Hindlimb muscle (tissue), 1 donor: ENCODE results near the gene PDC. TPM values are rescaled to one million over a fixed set of nuclear protein-coding genes. Genes with fewer than 3 reads are reported as not detected.

Experiments used
- DNase-seq: peaks from one replicate; pipeline ENCODE4 v3.0.0-alpha.2; 2013
- polyA plus RNA-seq: library from polyadenylated mRNA; unstranded; fragments of 120-200 nt; gene quantifications from one replicate; pipeline ENCODE4 v1.2.1, GENCODE V29; 2013; ENCODE audit not compliant: insufficient read length

PDC gene
- polyA plus RNA-seq, result 0.27 TPM

GRCh38 chr1:186461014-186461413, at the start of gene PDC:
TSS of gene PDC (minus strand) at chr1:186461114. CDS start at chr1:186449459, 11,655 bp downstream.
- DNase-seq, result no peak

- no peak for DNase-seq
These were observed 42.3 kb upstream of the PDC start for GRCh38 chr1:186503190-186503589.

GRCh38 chr1:186502087-186502486, 41.2 kb upstream of the PDC start:
- no peak for DNase-seq

- DNase-seq, result no peak
These were observed 39.9 kb upstream of the PDC start for GRCh38 chr1:186500804-186501203.

- DNase-seq, result no peak
These were observed 38.7 kb upstream of the PDC start for GRCh38 chr1:186499571-186499970.

GRCh38 chr1:186498695-186499389, 37.9 kb upstream of the PDC start:
- no peak for DNase-seq

- no peak for DNase-seq
These were observed 37.2 kb upstream of the PDC start for GRCh38 chr1:186498071-186498470.

GRCh38 chr1:186497651-186498050, 36.7 kb upstream of the PDC start:
- DNase-seq, result no peak

GRCh38 chr1:186496171-186496851, 35.4 kb upstream of the PDC start:
- no peak for DNase-seq

GRCh38 chr1:186494832-186495271, 33.9 kb upstream of the PDC start:
- DNase-seq, result no peak

- DNase-seq, result no peak
These were observed 31.8 kb upstream of the PDC start for GRCh38 chr1:186492531-186493291.

- no peak for DNase-seq
These were observed 30.4 kb upstream of the PDC start for GRCh38 chr1:186491336-186491735.

GRCh38 chr1:186487163-186487562, 26.2 kb upstream of the PDC start:
- DNase-seq, result no peak

GRCh38 chr1:186486061-186486460, 25.1 kb upstream of the PDC start:
- DNase-seq, result no peak

GRCh38 chr1:186483561-186483960, 22.6 kb upstream of the PDC start:
- no peak for DNase-seq

- DNase-seq, result peak; percentile 78
These were observed 21.8 kb upstream of the PDC start for GRCh38 chr1:186482661-186483255.

GRCh38 chr1:186481303-186481888, 20.5 kb upstream of the PDC start:
- no peak for DNase-seq

GRCh38 chr1:186479162-186479561, 18.2 kb upstream of the PDC start:
- no peak for DNase-seq

GRCh38 chr1:186476264-186477040, 15.5 kb upstream of the PDC start:
- DNase-seq, result no peak

- DNase-seq, result no peak
These were observed 13.3 kb upstream of the PDC start for GRCh38 chr1:186474208-186474607.

GRCh38 chr1:186473047-186473446, 12.1 kb upstream of the PDC start:
- DNase-seq, result no peak

GRCh38 chr1:186465946-186466345, 5.0 kb upstream of the PDC start:
- no peak for DNase-seq
